Measurements from ENCODE around the gene ATCAY. TPM values are rescaled to one million over a fixed set of nuclear protein-coding genes. Genes with fewer than 3 reads are reported as not detected.
A peak's percentile ranks its signal among the peaks of the same experiment; 100 is the strongest.

Gene ATCAY, protein sequence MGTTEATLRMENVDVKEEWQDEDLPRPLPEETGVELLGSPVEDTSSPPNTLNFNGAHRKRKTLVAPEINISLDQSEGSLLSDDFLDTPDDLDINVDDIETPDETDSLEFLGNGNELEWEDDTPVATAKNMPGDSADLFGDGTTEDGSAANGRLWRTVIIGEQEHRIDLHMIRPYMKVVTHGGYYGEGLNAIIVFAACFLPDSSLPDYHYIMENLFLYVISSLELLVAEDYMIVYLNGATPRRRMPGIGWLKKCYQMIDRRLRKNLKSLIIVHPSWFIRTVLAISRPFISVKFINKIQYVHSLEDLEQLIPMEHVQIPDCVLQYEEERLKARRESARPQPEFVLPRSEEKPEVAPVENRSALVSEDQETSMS
- not detected in 2 replicates for total RNA-seq (2014; rRNA removed; shearing (Covaris generic))

DNA sequence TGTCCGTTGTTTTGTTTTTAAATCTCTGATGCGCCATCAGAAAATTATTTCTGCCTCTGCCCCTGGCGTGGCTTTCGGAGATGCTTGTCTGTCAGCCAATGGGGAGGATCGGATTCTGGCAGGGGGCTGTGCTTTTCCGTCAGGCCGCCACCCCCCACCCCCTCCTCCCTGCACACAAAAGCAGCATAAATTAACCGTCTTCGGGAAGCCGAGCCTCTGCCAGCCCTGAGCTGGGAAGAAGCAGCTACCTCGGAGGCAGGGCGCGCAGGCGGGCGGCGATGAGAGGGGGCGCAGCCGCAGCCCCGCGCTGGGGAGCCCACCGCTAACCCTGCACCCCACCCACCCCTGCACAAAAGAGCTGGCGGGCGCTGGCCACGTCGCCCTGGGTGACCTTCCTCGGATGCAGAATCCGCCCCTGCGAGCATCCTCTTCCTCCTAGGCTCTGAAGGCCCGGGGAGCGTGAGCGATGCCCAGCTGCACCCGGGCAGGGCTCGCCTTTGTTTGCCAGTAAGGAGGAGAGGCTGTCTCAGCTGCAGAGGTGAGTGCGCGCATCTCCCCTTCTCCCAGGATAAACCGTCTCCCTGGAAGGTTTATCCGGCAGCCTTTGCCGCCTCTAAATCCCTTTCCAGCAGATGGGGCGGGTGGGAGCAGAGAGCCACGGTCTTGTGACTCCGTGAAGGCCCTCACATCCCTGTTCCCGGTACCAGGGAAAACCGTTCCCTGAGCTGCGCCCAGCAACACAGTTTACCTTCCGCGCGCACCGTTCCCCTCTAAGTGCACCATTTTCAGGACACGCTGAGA is at the start of gene ATCAY:
Gene ATCAY, plus strand, starts transcription at position 215 of the 801 bp plus-strand sequence. CDS start 5,083 bp downstream, outside the sequence.
- no peak within 1 kb of the TSS for H3K27ac ChIP-seq
- no peak for DNase-seq
- H3K9me3 ChIP-seq (replicated peaks): no peaks in the 10 kb centered on the region
- H3K4me1 ChIP-seq: no peaks in the 10 kb centered on the region
- no peaks in the 10 kb centered on the region for H3K36me3 ChIP-seq
- no peak within 1 kb of the TSS for H3K4me3 ChIP-seq
- H3K27me3 ChIP-seq: no peaks in the 10 kb centered on the region

DNA sequence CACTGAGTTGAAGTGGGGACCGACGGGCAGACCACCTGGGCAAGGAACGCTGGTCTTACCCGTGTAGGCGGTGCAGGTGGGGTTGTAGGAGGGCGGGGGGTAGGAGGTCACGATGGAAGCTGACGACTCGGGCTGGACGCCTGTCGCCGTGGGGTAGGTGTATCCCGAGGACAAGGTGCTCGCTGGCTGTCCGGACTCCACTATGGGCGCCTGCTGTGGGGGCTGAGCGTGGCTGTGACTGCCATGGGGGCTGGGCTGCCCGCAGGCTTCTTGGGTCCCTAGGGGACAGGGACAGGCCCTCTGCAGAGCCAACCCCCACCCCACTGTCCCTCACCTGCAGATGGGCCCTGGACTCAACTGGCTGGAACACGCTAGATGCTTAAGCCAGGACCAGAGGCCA is 48.9 kb upstream of the ATCAY start:
- Histone ChIP-seq H3K27ac (no peak overlapping the region), H3K36me3 (no peaks in the 10 kb centered on the region), H3K27me3 (peaks cover 11% of the 10 kb centered on the region), H3K4me3 (no peak overlapping the region), H3K4me1 (no peaks in the 10 kb centered on the region), H3K9me3 (replicated peaks) (no peaks in the 10 kb centered on the region)
- no peak for DNase-seq

DNA sequence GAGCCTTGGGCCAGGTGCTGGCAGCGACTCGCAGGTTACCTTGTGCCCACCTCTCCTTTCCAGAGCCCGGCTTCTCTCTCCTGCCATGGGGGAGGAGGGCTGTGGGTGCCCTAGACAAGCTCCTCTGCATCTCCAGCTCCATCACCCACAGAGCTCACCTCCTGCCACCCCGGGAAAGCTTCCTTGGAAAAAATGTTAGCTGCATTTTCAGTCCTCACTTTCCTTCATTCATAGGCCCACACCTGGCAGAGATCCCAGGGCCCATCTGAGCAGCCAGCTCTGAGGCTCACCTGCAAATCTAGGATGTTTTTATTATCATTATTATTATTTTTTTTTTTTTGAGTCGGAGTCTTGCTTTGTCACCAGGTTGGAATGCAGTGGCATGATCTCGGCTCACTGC is 48.5 kb upstream of the ATCAY start:
- Histone ChIP-seq H3K9me3 (replicated peaks) (no peaks in the 10 kb centered on the region), H3K4me1 (no peaks in the 10 kb centered on the region), H3K27ac (no peak overlapping the region), H3K4me3 (no peak overlapping the region), H3K27me3 (peaks cover 11% of the 10 kb centered on the region), H3K36me3 (no peaks in the 10 kb centered on the region)
- DNase-seq: no peak

DNA sequence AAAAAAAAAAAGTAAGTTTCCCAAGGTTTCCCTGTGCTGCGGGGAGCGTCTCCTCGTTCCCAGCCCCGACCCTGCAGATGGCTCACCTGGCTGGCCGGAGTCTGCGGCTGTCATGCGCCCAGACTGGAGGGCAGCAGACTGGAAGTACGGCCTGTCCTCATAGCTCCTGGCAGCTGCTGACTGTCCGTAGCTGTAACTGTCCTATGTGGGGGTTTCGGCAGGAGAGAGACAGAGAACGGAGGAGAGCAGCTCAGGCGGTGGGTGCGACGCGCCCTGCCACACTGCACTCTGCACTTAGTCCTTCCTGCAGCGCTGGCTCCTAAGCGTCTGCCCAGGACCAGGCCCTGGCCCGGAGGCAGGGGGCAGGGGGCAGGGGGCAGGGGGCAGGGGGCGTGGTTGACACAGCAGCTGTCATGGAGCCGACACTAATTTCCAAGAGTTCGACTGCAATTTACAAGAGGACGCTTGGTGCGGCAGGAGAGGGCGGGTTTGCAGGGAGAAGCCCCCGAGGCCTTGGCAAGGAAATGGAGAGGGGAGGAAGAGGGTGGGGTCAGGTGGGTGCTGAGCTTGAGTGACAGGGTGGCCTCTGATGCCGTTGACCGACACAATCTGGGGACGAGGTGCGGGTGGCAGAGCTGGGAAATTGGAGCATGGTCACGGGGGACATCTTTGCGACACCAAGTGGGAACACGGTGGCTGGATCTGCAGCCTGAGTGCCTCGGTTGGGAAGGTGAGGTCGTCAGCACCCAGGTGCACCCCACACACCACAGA is 46.7 kb upstream of the ATCAY start:
- Histone ChIP-seq H3K9me3 (replicated peaks) (no peaks in the 10 kb centered on the region), H3K27me3 (peaks cover 11% of the 10 kb centered on the region), H3K4me3 (no peak overlapping the region), H3K36me3 (no peaks in the 10 kb centered on the region), H3K4me1 (no peaks in the 10 kb centered on the region), H3K27ac (no peak overlapping the region)
- no peak for DNase-seq

DNA sequence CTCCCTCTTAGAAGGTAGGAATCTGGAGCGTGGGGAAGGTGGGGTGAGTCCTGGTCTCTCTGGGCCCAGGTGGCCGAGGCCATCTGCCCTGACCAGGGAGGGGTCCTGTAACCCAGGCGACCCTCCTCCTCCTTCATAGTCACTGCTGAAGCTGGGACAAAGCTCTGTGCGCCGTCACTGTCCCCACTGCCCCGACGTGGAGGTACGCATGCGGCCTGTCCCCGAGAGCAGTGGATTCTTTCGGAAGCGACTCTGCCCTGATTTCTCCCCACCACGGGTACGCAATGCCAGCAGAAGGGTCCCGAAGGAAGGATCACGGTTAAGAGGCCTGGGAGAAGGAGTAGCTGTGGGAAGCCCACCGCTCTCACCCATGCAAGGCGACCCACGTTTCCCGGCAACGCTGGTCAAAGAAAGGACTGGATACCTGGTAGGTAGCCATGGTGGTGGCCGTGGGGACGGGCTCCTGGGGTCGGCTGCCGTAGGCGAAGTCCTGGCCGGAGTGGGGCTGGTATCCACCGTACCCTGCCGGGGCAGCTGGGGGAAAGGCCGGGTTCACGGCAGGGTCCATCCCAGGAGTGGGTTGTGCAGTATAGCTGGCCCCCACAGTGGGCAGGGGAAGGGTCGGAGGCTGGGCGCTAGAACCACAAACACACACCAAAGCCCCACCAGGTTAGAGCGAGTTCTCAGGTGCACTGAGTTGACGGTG is 46.0 kb upstream of the ATCAY start:
- Histone ChIP-seq H3K27ac (no peak overlapping the region), H3K9me3 (replicated peaks) (no peaks in the 10 kb centered on the region), H3K27me3 (peaks cover 9% of the 10 kb centered on the region), H3K4me1 (no peaks in the 10 kb centered on the region), H3K36me3 (no peaks in the 10 kb centered on the region), H3K4me3 (no peak overlapping the region)
- no peak for DNase-seq

DNA sequence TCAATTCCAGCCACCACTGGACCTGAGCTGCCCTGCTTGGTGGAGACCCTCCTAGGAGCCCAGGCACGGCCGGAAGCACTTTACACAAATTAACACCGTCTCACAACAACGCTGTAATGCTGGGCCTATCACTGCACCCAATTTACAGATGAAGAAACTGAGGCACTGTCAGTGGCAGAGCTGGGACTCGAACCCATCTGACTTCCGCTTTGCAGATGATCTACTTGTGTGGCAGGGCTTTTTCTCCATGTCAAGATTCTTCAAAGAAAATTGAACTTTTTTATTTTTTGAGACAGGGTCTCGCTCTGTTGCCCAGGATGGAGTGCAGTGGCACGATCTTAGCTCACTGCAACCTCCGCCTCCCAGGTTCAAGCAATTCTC is 45.4 kb upstream of the ATCAY start:
- Histone ChIP-seq H3K4me3 (no peak overlapping the region), H3K9me3 (replicated peaks) (no peaks in the 10 kb centered on the region), H3K36me3 (no peaks in the 10 kb centered on the region), H3K4me1 (no peaks in the 10 kb centered on the region), H3K27me3 (peaks cover 4% of the 10 kb centered on the region), H3K27ac (no peak overlapping the region)
- DNase-seq: no peak

DNA sequence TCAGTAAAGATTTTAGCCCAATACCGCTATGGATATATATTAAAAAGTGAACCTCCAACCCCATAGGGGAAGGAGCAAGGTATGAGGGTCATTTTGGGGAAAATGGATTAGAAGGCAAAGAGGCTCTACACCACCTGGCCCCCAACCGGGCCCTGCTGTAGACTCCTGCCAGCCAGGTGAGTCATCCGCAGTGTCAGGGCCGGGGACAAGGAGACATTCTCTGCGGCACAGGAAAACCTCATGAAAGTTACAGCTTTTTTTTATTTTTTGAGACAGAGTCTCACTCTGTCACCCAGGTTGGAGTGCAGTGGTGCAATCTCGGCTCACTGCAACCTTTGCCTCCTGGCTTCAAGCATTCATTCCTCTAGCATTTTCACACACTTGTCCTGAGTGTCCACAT is 43.6 kb upstream of the ATCAY start:
- H3K27me3 ChIP-seq: no peaks in the 10 kb centered on the region; the same call in 1 of the 2 replicates
- no peaks in the 10 kb centered on the region for H3K4me1 ChIP-seq
- H3K9me3 ChIP-seq (replicated peaks): no peaks in the 10 kb centered on the region
- no peak overlapping the region for H3K27ac ChIP-seq
- H3K36me3 ChIP-seq: no peaks in the 10 kb centered on the region
- no peak overlapping the region for H3K4me3 ChIP-seq
- no peak for DNase-seq

DNA sequence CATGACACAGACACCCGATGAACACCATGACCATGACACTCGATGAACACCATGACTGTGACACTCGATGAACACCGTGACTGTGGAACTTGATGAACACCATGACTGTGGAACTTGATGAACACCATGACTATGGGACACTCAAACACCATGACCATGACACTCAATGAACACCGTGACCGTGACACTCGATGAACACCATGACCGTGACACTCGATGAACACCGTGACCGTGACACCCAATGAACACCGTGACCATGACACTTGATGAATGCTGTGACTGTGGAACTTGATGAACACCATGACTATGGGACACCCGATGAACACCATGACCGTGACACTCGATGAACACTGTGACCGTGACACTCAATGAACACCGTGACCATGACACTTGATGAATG is 43.2 kb upstream of the ATCAY start:
- no peaks in the 10 kb centered on the region for H3K36me3 ChIP-seq
- no peaks in the 10 kb centered on the region for H3K27me3 ChIP-seq
- no peak overlapping the region for H3K27ac ChIP-seq
- H3K4me3 ChIP-seq: no peak overlapping the region
- no peaks in the 10 kb centered on the region for H3K9me3 ChIP-seq (replicated peaks)
- DNase-seq: no peak
- no peaks in the 10 kb centered on the region for H3K4me1 ChIP-seq

DNA sequence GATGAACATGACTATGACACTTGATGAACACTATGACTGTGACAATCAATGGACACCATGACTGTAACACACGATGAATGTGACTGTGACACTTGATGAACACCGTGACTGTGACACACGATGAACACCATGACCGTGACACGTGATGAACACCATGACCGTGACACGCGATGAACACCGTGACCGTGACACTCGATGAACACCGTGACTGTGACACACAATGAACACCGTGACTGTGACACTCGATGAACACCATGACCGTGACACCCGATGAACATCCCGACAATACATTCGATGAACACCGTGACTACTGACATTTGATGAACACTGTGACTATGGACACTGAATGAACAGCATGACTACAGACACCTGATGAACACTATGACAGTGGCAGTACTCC is 42.6 kb upstream of the ATCAY start:
- Histone ChIP-seq H3K4me3 (no peak overlapping the region), H3K27me3 (no peaks in the 10 kb centered on the region), H3K4me1 (no peaks in the 10 kb centered on the region), H3K9me3 (replicated peaks) (no peaks in the 10 kb centered on the region), H3K27ac (no peak overlapping the region), H3K36me3 (no peaks in the 10 kb centered on the region)
- no peak for DNase-seq

DNA sequence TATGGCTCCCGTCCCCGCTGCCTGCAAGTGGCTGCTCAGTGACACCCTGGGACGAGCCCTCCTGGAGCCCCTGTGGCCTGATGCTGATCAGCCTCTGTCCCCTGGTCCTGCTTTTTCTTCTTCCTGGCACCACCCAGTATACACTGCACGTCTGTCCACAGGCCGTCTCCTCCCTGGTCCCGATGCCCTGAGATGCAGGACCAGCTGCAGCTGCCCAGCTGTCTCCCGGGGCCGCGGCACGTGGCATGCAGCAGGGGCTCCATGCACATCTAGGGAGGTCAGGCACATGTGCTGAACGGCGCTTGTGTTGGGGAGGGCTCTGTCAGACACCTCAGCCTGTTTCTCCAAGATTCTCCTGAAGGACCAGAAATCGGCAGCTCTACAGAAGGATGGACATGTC is 41.8 kb upstream of the ATCAY start:
- DNase-seq: peak; percentile 66 to 72
- Histone ChIP-seq H3K27ac (no peak overlapping the region), H3K36me3 (no peaks in the 10 kb centered on the region), H3K4me1 (no peaks in the 10 kb centered on the region), H3K9me3 (replicated peaks) (no peaks in the 10 kb centered on the region), H3K27me3 (no peaks in the 10 kb centered on the region), H3K4me3 (no peak overlapping the region)

DNA sequence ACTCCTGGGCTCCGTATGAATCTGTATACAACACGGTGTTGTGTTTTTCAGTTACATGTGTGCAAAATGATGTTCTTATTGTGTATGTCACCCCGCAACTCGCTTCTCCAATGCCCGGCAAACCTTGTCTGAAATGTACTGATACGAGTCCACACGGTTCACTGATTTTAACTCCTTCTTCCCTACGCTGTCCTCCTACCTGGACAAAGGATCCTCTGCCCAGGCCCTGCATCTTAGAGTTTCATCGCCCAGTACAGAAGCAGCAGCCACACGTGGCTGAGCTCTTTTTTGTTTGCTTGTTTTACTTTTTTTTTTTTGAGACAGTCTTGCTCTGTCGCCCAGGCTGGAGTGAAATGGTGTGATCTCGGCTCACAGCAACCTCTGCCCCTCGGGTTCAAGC is 40.5 kb upstream of the ATCAY start:
- H3K36me3 ChIP-seq: no peaks in the 10 kb centered on the region
- peaks cover 5% of the 10 kb centered on the region; the same call in 1 of the 2 replicates for H3K27me3 ChIP-seq
- no peak for DNase-seq
- H3K4me3 ChIP-seq: no peak overlapping the region
- H3K9me3 ChIP-seq (replicated peaks): no peaks in the 10 kb centered on the region
- H3K4me1 ChIP-seq: no peaks in the 10 kb centered on the region
- H3K27ac ChIP-seq: no peak overlapping the region

DNA sequence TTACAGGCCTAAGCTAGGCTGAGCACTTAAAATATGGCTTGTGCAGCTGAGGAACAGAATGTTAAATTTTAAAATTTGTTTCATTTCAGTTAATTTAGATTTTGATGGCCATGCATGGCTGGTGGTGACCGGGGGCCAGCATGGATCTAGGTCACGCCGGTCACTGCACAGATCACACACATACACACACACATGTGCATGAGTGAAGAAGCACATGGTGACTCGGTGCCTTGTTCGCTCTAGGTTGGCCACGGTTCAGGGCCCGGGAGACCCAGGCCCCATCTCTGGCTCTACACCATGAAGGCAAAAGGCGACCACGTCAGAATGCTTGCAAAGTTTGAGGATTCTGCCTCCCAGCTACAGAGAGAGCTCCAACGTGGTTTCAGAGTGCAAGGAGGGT is 39.7 kb upstream of the ATCAY start:
- no peaks in the 10 kb centered on the region for H3K36me3 ChIP-seq

DNA sequence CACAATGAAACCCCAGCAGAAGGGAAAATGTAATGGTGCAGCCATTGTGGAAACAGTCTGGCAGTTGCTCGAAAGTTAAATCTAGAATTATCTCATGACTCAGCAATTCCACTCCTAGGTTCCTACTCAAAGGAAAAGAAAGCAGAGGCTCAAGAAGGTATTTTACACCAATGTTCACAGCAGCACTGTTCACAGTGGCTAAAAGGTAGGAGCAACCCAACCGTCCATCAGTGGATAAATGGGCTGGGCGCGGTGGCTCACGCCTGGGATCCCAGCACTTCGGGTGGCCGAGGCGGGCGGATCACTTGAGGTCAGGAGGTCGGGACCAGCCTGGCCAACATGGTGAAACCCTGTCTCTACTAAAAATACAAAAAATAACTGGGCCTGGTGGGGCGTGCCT is 37.5 kb upstream of the ATCAY start:
- H3K36me3 ChIP-seq: no peaks in the 10 kb centered on the region
- H3K4me1 ChIP-seq: no peaks in the 10 kb centered on the region
- peaks cover 5% of the 10 kb centered on the region; the same call in 1 of the 2 replicates for H3K27me3 ChIP-seq
- no peaks in the 10 kb centered on the region for H3K9me3 ChIP-seq (replicated peaks)
- no peak overlapping the region for H3K27ac ChIP-seq
- no peak overlapping the region for H3K4me3 ChIP-seq
- DNase-seq: no peak

More for the DNA sequence above, 39.7 kb upstream of the ATCAY start:
- no peak for DNase-seq
- Histone ChIP-seq H3K4me3 (no peak overlapping the region), H3K9me3 (replicated peaks) (no peaks in the 10 kb centered on the region), H3K27ac (no peak overlapping the region), H3K4me1 (no peaks in the 10 kb centered on the region), H3K27me3 (peaks cover 5% of the 10 kb centered on the region; the same call in 1 of the 2 replicates)

DNA sequence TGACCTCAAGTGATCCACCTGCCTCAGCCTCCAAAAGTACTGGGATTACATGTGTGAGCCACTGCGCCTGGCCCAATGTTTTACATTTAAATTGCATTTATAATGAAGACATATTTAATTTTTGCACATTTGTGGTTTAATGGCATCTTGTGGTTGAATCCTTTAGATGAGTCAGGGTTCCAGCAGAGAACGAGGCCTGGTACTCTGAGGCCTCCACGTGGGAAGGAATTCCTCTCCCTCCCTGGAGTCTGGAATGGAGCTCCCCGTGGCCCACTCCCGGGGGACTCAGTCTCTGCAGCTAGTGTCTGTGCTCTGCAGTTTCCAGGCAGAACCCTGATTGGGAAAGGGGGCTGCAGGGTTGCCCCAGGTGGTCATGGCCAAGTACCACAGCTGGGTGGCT is 35.9 kb upstream of the ATCAY start:
- no peak for DNase-seq
- H3K4me3 ChIP-seq: no peak overlapping the region
- H3K9me3 ChIP-seq (replicated peaks): no peaks in the 10 kb centered on the region
- H3K27me3 ChIP-seq: peaks cover 5% of the 10 kb centered on the region; the same call in 1 of the 2 replicates
- H3K4me1 ChIP-seq: no peaks in the 10 kb centered on the region
- no peaks in the 10 kb centered on the region for H3K36me3 ChIP-seq
- H3K27ac ChIP-seq: no peak overlapping the region
